ENCODE measurements around the gene KLC4.

GRCh38 chr6:43089874-43090558, 30.6 kb downstream of the KLC4 start:
- TF ChIP-seq EP300 (IDR thresholded peaks at IDR 0.05) (no peak), POLR2A (IDR thresholded peaks at IDR 0.05) (peak in 1 of 4 donors; percentile 46)
- TF ChIP-seq, protein P1, sequence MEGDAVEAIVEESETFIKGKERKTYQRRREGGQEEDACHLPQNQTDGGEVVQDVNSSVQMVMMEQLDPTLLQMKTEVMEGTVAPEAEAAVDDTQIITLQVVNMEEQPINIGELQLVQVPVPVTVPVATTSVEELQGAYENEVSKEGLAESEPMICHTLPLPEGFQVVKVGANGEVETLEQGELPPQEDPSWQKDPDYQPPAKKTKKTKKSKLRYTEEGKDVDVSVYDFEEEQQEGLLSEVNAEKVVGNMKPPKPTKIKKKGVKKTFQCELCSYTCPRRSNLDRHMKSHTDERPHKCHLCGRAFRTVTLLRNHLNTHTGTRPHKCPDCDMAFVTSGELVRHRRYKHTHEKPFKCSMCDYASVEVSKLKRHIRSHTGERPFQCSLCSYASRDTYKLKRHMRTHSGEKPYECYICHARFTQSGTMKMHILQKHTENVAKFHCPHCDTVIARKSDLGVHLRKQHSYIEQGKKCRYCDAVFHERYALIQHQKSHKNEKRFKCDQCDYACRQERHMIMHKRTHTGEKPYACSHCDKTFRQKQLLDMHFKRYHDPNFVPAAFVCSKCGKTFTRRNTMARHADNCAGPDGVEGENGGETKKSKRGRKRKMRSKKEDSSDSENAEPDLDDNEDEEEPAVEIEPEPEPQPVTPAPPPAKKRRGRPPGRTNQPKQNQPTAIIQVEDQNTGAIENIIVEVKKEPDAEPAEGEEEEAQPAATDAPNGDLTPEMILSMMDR (IDR thresholded peaks at IDR 0.05) = no peak
